CD14-positive monocyte (primary cell): ENCODE data around the gene CENPP. TPM values are rescaled to one million over a fixed set of nuclear protein-coding genes. Genes with fewer than 3 reads are reported as not detected.

Source experiments
- DNase-seq, 3 donors: peaks; one replicate each; pipeline ENCODE4 v3.0.0-alpha.2; 2011 to 2022
- H2AFZ ChIP-seq: 2 replicates; pipeline ENCODE4 v1.6.0; 2012; ENCODE audit warnings: mild to moderate bottlenecking, low read depth, low read length, inconsistent platforms; ENCODE audit not compliant: insufficient read depth, poor library complexity, severe bottlenecking
- H3K27ac ChIP-seq, 2 donors: 1 replicate in 1 of 2; 2 replicates in 1 of 2; pipeline ENCODE4 v1.5.1; 2012 to 2013; ENCODE audit warnings: low read length in 2 of 2, control low read depth in 1 of 2, inconsistent platforms in 1 of 2, low read depth in 1 of 2, mild to moderate bottlenecking in 1 of 2
- H3K27me3 ChIP-seq, 2 donors: one replicate each; pipeline versions ENCODE4 v1.6.0 to v1.6.1; 2011 to 2013; ENCODE audit warnings: low read length in 2 of 2; ENCODE audit not compliant: control insufficient read depth in 2 of 2, insufficient read depth in 2 of 2
- H3K36me3 ChIP-seq, 2 donors: replicated peaks in 1 of 2; 1 replicate in 1 of 2; 2 replicates in 1 of 2; pipeline versions ENCODE4 v1.5.1 to v1.6.1; 2012 to 2013; ENCODE audit warnings: low read length in 2 of 2, control low read depth in 1 of 2, inconsistent platforms in 1 of 2, mild to moderate bottlenecking in 1 of 2; ENCODE audit not compliant: insufficient read depth in 2 of 2, control insufficient read depth in 1 of 2
- H3K4me1 ChIP-seq, 2 donors: 1 replicate in 1 of 2; 2 replicates in 1 of 2; pipeline versions ENCODE4 v1.5.1 to v1.6.1; 2012 to 2013; ENCODE audit warnings: low read length in 2 of 2, control low read depth in 1 of 2, inconsistent platforms in 1 of 2, mild to moderate bottlenecking in 1 of 2, moderate library complexity in 1 of 2; ENCODE audit not compliant: insufficient read depth in 2 of 2, control insufficient read depth in 1 of 2
- H3K4me2 ChIP-seq: replicated peaks from 2 replicates; pipeline ENCODE3; 2012; ENCODE audit warnings: low read length, moderate library complexity, mild to moderate bottlenecking; ENCODE audit not compliant: poor library complexity, severe bottlenecking; ENCODE audit errors: extremely low read depth
- H3K4me3 ChIP-seq, 3 experiments: fragments of 200-600 bp in 1 of 3; sonication (generic) in 1 of 3; replicated peaks in 1 of 3; 1 replicate in 2 of 3; 2 replicates in 1 of 3; pipeline ENCODE4 v1.5.1; 2011 to 2013; ENCODE audit warnings: low read length in 3 of 3, mild to moderate bottlenecking in 3 of 3, control low read depth in 2 of 3, low read depth in 2 of 3, inconsistent platforms in 1 of 3, moderate library complexity in 1 of 3
- H3K79me2 ChIP-seq: 2 replicates; pipeline ENCODE4 v1.6.0; 2012; ENCODE audit warnings: mild to moderate bottlenecking, control low read depth, inconsistent platforms, low read length, moderate library complexity; ENCODE audit not compliant: insufficient read depth
- H3K9ac ChIP-seq: 2 replicates; pipeline ENCODE4 v1.6.0; 2017; ENCODE audit warnings: low read length, mild to moderate bottlenecking; ENCODE audit not compliant: insufficient read depth, poor library complexity, severe bottlenecking
- H3K9me3 ChIP-seq, 2 donors: replicated peaks in 1 of 2; 1 replicate in 1 of 2; 2 replicates in 1 of 2; pipeline versions ENCODE4 v1.5.1 to v1.6.1; 2012 to 2013; ENCODE audit warnings: low read length in 2 of 2, control low read depth in 1 of 2; ENCODE audit not compliant: control insufficient read depth in 1 of 2, insufficient read depth in 1 of 2
- H4K20me1 ChIP-seq: 2 replicates; pipeline ENCODE4 v1.6.0; 2012; ENCODE audit warnings: mild to moderate bottlenecking, low read length, control low read depth, moderate library complexity; ENCODE audit not compliant: insufficient read depth
- H3K27ac Mint-ChIP-seq, 7 donors: one replicate each; pipeline ENCODE4 v1.8.0; 2020; ENCODE audit warnings: mild to moderate bottlenecking in 7 of 7, mixed read lengths in 7 of 7, moderate library complexity in 6 of 7, inconsistent platforms in 2 of 7
- H3K27me3 Mint-ChIP-seq, 3 donors: one replicate each; pipeline ENCODE4 v1.8.0; 2021 to 2022; ENCODE audit warnings: low read depth in 3 of 3, mild to moderate bottlenecking in 3 of 3, mixed read lengths in 3 of 3, moderate library complexity in 3 of 3, inconsistent platforms in 1 of 3
- H3K36me3 Mint-ChIP-seq, 2 donors: one replicate each; pipeline ENCODE4 v1.8.0; 2020; ENCODE audit warnings: mixed read lengths in 2 of 2, inconsistent platforms in 1 of 2, mild to moderate bottlenecking in 1 of 2
- H3K4me1 Mint-ChIP-seq: one replicate; pipeline ENCODE4 v1.8.0; 2020; ENCODE audit warnings: mild to moderate bottlenecking, mixed read lengths
- H3K4me3 Mint-ChIP-seq, 2 donors: one replicate each; pipeline ENCODE4 v1.8.0; 2020; ENCODE audit warnings: mild to moderate bottlenecking in 2 of 2, mixed read lengths in 2 of 2, moderate library complexity in 1 of 2
- H3K9me3 Mint-ChIP-seq, 7 donors: one replicate each; pipeline ENCODE4 v1.8.0; 2020 to 2022; ENCODE audit warnings: mixed read lengths in 7 of 7, mild to moderate bottlenecking in 6 of 7, moderate library complexity in 6 of 7, inconsistent platforms in 2 of 7
- whole genome bisulfite sequencing: methylation state at CpG from one replicate; pipeline ENCODE4 v1.1.5; 2013; ENCODE audit warnings: missing lambda C conversion rate; ENCODE audit not compliant: insufficient coverage; 5-methylcytosine and 5-hydroxymethylcytosine counted together
- intact Hi-C, 2 donors: fragments of 100-400 bp; cut with micrococcal nuclease; formaldehyde crosslinking; loops; one replicate each; pipeline versions ENCODE4 v1.15.0 to v1.15.1; 2023
- polyA plus RNA-seq, 3 donors: library from polyadenylated mRNA; depleted of rRNA in 1 of 3; unstranded in 2 of 3; stranded (reverse) in 1 of 3; fragments of 300-500 nt in 2 of 3; fragments of >200 nt in 1 of 3; fragmentation: Illumina TruSeq in 2 of 3; gene quantifications; 1 replicate in 2 of 3; 2 replicates in 1 of 3; pipeline ENCODE4 v1.2.3, GENCODE V29; 2012 to 2021
- TF ChIP-seq, protein P1 (sequence below): fragments of 200-600 bp; IDR thresholded peaks from one replicate; pipeline ENCODE4 v1.8.0; 2022; ENCODE audit warnings: antibody characterized with exemption, mild to moderate bottlenecking

Gene CENPP
- polyA plus RNA-seq, 3 donors, result 0.50 to 1.1 (median 1.1) TPM

DNA sequence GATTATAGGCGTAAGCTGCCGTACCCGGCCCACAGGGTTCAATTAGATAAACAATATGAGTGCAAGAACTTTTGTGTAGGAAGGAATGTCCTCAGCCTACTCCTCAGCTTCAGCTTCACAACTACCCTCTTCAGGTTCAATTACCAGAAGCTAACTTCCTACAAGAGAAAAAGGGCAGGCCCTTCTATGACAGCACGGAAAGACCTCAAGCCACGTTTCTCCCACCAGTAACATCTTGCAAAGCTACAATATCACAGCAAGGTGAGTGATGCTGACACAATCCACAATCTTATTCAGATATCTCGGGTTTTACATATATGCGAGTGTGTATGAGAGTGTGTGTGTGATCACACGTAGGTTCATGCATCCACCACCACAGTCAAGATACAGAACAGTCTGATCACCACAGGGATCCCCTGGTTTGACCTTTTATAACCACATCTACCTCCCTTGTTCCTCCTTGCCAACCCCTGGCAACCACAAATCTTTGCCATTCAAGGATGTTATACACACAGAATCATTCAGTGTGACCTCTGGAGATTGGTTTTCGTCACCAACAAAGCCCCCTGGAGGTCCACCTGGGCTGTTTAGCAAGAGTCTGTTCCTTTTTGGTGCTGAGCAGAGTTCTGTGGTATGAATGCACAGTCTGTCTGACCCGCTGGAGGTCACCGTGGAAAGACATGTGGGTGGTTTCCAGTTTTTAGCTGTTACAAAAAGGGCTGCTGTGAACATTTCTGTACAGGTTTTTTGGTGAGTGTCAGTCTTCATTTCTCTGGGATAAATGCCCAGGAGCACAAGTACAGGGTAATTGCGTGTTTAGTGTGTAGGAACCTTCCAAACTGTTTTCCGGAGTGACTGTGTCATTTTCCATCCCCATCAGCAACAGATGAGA lies 305.9 kb downstream of the CENPP start:
- Histone ChIP-seq H3K27ac (no peak overlapping the region), H3K4me3 (no peak overlapping the region), H3K27me3 (no peaks in the 10 kb centered on the region), H4K20me1 (no peaks in the 10 kb centered on the region), H2AFZ (no peak overlapping the region), H3K36me3 (peaks cover 44 to 96% of the 10 kb centered on the region in 2 donors), H3K9me3 (no peaks in the 10 kb centered on the region), H3K4me2 (no peak overlapping the region), H3K79me2 (no peaks in the 10 kb centered on the region), H3K9ac (no peak overlapping the region), H3K4me1 (no peaks in the 10 kb centered on the region)
- Mint-ChIP-seq H3K36me3 (peaks cover 78 to 89% of the 10 kb centered on the region in 2 donors), H3K9me3 (peaks cover 2 to 9% (median 5%) of the 10 kb centered on the region in 7 donors), H3K4me3 (no peak overlapping the region), H3K4me1 (peaks cover 8% of the 10 kb centered on the region), H3K27ac (no peak overlapping the region), H3K27me3 (no peaks in the 10 kb centered on the region)
- intact Hi-C loops, result loop anchor here in 1 of 2 donors (5.0 to 10.0 kb wide), 2 partner anchors 307 to 489 kb away; partner anchors contain the start of genes CENPP and NOL8
- 83% methylated on average over 2 of the region's 13 CpGs for WGBS
- DNase-seq, result no peak
- TF ChIP-seq, protein P1, sequence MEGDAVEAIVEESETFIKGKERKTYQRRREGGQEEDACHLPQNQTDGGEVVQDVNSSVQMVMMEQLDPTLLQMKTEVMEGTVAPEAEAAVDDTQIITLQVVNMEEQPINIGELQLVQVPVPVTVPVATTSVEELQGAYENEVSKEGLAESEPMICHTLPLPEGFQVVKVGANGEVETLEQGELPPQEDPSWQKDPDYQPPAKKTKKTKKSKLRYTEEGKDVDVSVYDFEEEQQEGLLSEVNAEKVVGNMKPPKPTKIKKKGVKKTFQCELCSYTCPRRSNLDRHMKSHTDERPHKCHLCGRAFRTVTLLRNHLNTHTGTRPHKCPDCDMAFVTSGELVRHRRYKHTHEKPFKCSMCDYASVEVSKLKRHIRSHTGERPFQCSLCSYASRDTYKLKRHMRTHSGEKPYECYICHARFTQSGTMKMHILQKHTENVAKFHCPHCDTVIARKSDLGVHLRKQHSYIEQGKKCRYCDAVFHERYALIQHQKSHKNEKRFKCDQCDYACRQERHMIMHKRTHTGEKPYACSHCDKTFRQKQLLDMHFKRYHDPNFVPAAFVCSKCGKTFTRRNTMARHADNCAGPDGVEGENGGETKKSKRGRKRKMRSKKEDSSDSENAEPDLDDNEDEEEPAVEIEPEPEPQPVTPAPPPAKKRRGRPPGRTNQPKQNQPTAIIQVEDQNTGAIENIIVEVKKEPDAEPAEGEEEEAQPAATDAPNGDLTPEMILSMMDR, result no peak

DNA sequence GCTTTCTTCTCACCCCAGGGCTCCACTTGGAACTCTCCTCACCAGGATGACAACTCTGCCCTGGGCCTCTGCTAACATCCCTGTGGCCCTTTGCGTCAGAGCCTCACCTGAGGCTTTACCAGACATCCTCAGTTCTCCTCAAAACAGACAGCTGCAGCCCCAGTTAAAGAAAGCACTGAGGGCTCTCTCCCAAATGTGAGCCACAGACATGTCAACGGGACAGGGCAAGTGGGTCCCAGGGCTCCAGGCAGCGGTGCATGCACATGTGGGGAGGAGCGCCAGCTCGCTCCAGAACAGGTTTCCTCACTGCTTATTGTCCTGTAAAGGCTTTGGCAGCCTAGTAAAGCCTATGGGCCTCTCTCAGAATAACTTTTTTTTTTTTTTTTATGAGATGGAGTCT lies 306.9 kb downstream of the CENPP start:
- Histone ChIP-seq H4K20me1 (no peaks in the 10 kb centered on the region), H3K9me3 (no peaks in the 10 kb centered on the region), H2AFZ (no peak overlapping the region), H3K4me1 (no peaks in the 10 kb centered on the region), H3K9ac (no peak overlapping the region), H3K27ac (no peak overlapping the region), H3K27me3 (no peaks in the 10 kb centered on the region), H3K4me3 (no peak overlapping the region), H3K4me2 (no peak overlapping the region), H3K79me2 (no peaks in the 10 kb centered on the region), H3K36me3 (peaks cover 52 to 98% of the 10 kb centered on the region in 2 donors)
- Mint-ChIP-seq H3K27me3 (no peaks in the 10 kb centered on the region), H3K36me3 (peaks cover 81 to 93% of the 10 kb centered on the region in 2 donors), H3K4me3 (no peak overlapping the region), H3K4me1 (peaks cover under 1% of the 10 kb centered on the region), H3K27ac (no peak overlapping the region), H3K9me3 (peaks cover 2 to 9% (median 5%) of the 10 kb centered on the region in 7 donors)
- TF ChIP-seq, protein P1, result no peak
- WGBS, result 100% methylated on average over 3 of the region's 5 CpGs
- no peak for DNase-seq
- intact Hi-C loops, result loop anchor here in 1 of 2 donors (5.0 to 10.0 kb wide), 2 partner anchors 308 to 490 kb away; partner anchors contain the start of genes CENPP and NOL8
